Spleen (tissue), 11 donors: ENCODE measurements around the gene CBX1. TPM values are rescaled to one million over a fixed set of nuclear protein-coding genes. Genes with fewer than 3 reads are reported as not detected.

Source experiments
- DNase-seq: peaks from one replicate; pipeline ENCODE4 v3.0.0-alpha.2; 2020
- H3K27ac ChIP-seq, 8 donors: fragments of 200-600 bp; sonication (generic) in 7 of 8; 1 replicate in 4 of 8; 2 replicates in 4 of 8; pipeline versions ENCODE4 v1.5.0 to v1.8.0; 2016 to 2021; ENCODE audit warnings: inconsistent platforms in 4 of 8, mild to moderate bottlenecking in 4 of 8, moderate library complexity in 1 of 8
- H3K27me3 ChIP-seq, 7 donors: fragments of 200-600 bp; sonication (generic) in 6 of 7; replicated peaks in 1 of 7; 1 replicate in 4 of 7; 2 replicates in 3 of 7; pipeline versions ENCODE4 v1.5.0 to v1.8.0; 2016 to 2021; ENCODE audit warnings: inconsistent platforms in 3 of 7, mild to moderate bottlenecking in 1 of 7
- H3K36me3 ChIP-seq, 6 donors: fragments of 200-600 bp; sonication (generic) in 5 of 6; 1 replicate in 4 of 6; 2 replicates in 2 of 6; pipeline versions ENCODE4 v1.5.0 to v1.8.0; 2016 to 2021; ENCODE audit warnings: inconsistent platforms in 2 of 6
- H3K4me1 ChIP-seq, 6 donors: fragments of 200-600 bp; sonication (generic) in 5 of 6; 1 replicate in 3 of 6; 2 replicates in 3 of 6; pipeline versions ENCODE4 v1.5.0 to v1.8.0; 2016 to 2021; ENCODE audit warnings: inconsistent platforms in 3 of 6
- H3K4me3 ChIP-seq, 8 donors: fragments of 200-600 bp; sonication (generic) in 7 of 8; 1 replicate in 4 of 8; 2 replicates in 4 of 8; pipeline versions ENCODE4 v1.5.0 to v1.8.0; 2016 to 2021; ENCODE audit warnings: inconsistent platforms in 4 of 8, mild to moderate bottlenecking in 4 of 8, moderate library complexity in 2 of 8
- H3K9me3 ChIP-seq, 8 donors: fragments of 200-600 bp; sonication (generic) in 7 of 8; 1 replicate in 4 of 8; 2 replicates in 4 of 8; pipeline versions ENCODE4 v1.5.0 to v1.8.0; 2016 to 2021; ENCODE audit warnings: inconsistent platforms in 4 of 8
- POLR2A ChIP-seq, 3 donors: fragments of 450-650 bp; IDR thresholded peaks; one replicate each; pipeline ENCODE4 v1.5.1; 2017; ENCODE audit warnings: antibody characterized with exemption in 3 of 3, mild to moderate bottlenecking in 1 of 3
- POLR2AphosphoS5 ChIP-seq, 3 donors: sonication (generic); formaldehyde crosslinking; IDR thresholded peaks; one replicate each; pipeline ENCODE4 v1.5.1; 2017; ENCODE audit warnings: antibody characterized with exemption in 3 of 3
- WGBS, 5 donors: extraction: QIAGEN DNeasy Blood & Tissue Kit in 3 of 5; methylation state at CpG; one replicate each; pipeline versions ENCODE4 v1.1.5 to v1.1.7; 2013 to 2018; 5-methylcytosine and 5-hydroxymethylcytosine counted together
- intact Hi-C: fragments of 100-400 bp; cut with DNase I; formaldehyde crosslinking; loops from one replicate; pipeline ENCODE4 v1.15.0; 2023; ENCODE audit warnings: low total_unique reads
- polyA plus RNA-seq, 3 donors: library from polyadenylated mRNA; stranded (reverse); fragments of 200-250 nt; gene quantifications; one replicate each; pipeline ENCODE4 v1.2.1, GENCODE V29; 2013
- total RNA-seq, 7 donors: library from RNA; depleted of rRNA in 3 of 7; stranded (reverse); fragments of >200 nt in 3 of 7; fragmentation: NEBNext Ultra II Directional in 4 of 7; extraction: Animal tissue kit (Norgen Biotek cat#: 25700) in 4 of 7; gene quantifications; one replicate each; pipeline versions ENCODE4 v1.1.0 to v1.2.1, GENCODE V29; 2016 to 2021
- TF ChIP-seq, protein P1 (sequence below), 11 experiments: fragments of 200-600 bp in 7 of 11; fragments of 450-650 bp in 4 of 11; sonication (generic) in 4 of 11; IDR thresholded peaks in 8 of 11; conservative IDR thresholded peaks in 3 of 11; 1 replicate in 7 of 11; 2 replicates in 4 of 11; pipeline versions ENCODE4 v1.4.0 to v1.8.0; 2016 to 2021; ENCODE audit warnings: antibody characterized with exemption in 11 of 11, inconsistent platforms in 4 of 11, mild to moderate bottlenecking in 1 of 11
- donor health status: healthy with polysubstance abuse.
- donor health status: DM: no; HTN: no; CAD: no; lungs with moderate emphysema.
- donor health status: DM: no; HTN: no; CAD: no.
- donor health status: Bipolar disorder and iron deficiency.
- donor health status: healthy.
- donor health status: DM: no; HTN: no; CAD: no.
- donor health status: DM: yes; HTN: yes; CAD: no.

Gene CBX1
- total and polyA plus RNA-seq, 10 donors = 19.6 to 36.2 (median 28.6) TPM

DNA sequence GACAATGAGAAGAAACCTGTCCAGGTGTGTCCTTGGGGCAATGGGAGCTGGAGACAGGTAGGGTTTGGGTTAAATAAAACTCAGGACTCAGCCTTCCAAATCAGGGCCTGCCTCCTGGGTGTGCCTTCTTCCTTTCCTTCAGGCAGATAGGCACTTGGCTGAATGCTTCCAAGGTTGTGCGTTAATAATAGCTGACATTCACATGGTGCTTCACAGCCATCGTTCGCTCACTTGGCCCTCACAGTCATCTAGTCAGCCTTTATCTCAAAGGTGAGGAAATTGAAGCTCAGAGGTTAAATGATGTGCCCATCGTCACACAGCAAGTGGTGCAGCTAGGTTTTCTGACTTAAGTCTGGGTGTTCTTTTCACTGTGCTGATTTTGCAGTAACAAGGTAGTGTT, 43.7 kb downstream of the CBX1 start:
- Histone ChIP-seq H3K27ac (peak overlapping the region in 5 of 8 donors; percentile 28 to 97 (median 38)), H3K4me3 (no peak overlapping the region), H3K9me3 (no peaks in the 10 kb centered on the region), H3K27me3 (no peaks in the 10 kb centered on the region), H3K4me1 (peaks cover 29 to 83% (median 61%) of the 10 kb centered on the region in 6 donors), H3K36me3 (peaks cover 5 to 100% (median 64%) of the 10 kb centered on the region in 6 donors)
- intact Hi-C loops = no loop called here
- TF ChIP-seq, protein P1, sequence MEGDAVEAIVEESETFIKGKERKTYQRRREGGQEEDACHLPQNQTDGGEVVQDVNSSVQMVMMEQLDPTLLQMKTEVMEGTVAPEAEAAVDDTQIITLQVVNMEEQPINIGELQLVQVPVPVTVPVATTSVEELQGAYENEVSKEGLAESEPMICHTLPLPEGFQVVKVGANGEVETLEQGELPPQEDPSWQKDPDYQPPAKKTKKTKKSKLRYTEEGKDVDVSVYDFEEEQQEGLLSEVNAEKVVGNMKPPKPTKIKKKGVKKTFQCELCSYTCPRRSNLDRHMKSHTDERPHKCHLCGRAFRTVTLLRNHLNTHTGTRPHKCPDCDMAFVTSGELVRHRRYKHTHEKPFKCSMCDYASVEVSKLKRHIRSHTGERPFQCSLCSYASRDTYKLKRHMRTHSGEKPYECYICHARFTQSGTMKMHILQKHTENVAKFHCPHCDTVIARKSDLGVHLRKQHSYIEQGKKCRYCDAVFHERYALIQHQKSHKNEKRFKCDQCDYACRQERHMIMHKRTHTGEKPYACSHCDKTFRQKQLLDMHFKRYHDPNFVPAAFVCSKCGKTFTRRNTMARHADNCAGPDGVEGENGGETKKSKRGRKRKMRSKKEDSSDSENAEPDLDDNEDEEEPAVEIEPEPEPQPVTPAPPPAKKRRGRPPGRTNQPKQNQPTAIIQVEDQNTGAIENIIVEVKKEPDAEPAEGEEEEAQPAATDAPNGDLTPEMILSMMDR (IDR thresholded peaks at IDR 0.05 in 8 of 11, conservative IDR thresholded peaks at IDR 0.05 in 3 of 11) = no peak
- TF ChIP-seq POLR2A (IDR thresholded peaks at IDR 0.05) (no peak), POLR2AphosphoS5 (IDR thresholded peaks at IDR 0.05) (no peak)
- 56 to 84% (median 74%) methylated on average over 4 of the region's 4 CpGs for WGBS, 5 donors
- DNase-seq = peak; percentile 21

DNA sequence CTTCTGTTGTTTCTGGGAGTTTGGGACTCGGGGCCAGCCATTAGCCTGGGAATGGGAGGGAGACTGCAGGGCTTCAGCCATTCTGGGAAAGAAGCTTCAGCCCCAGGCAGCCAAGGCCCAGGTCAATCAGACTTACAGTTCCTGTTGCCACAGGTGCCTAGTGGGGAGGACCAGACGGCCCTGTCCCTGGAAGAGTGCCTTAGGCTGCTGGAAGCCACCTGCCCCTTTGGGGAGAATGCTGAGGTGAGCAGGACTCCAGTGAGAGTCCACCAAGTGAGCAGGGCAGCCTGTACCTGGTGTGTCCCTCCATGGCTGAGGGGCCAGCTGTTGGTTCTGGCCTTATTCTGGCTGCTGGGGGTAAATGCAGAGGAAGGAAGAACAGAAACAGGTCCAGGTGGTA, 44.4 kb downstream of the CBX1 start:
- H3K27ac ChIP-seq = peak overlapping the region in 6 of 8 donors; percentile 18 to 97 (median 38)
- TF ChIP-seq, protein P1 (IDR thresholded peaks at IDR 0.05 in 8 of 11, conservative IDR thresholded peaks at IDR 0.05 in 3 of 11) = no peak
- TF ChIP-seq POLR2AphosphoS5 (IDR thresholded peaks at IDR 0.05) = peak in 1 of 3 donors; percentile 7
- no peak overlapping the region for H3K4me3 ChIP-seq
- H3K9me3 ChIP-seq = no peaks in the 10 kb centered on the region
- peak; percentile 55 for DNase-seq
- intact Hi-C loops = no loop called here
- no peaks in the 10 kb centered on the region for H3K27me3 ChIP-seq
- 70 to 100% (median 76%) methylated on average over 1 to 2 of the region's 2 CpGs for WGBS, 5 donors
- peaks cover 37 to 91% (median 69%) of the 10 kb centered on the region in 6 donors for H3K4me1 ChIP-seq
- peaks cover 5 to 100% (median 60%) of the 10 kb centered on the region in 6 donors for H3K36me3 ChIP-seq

DNA sequence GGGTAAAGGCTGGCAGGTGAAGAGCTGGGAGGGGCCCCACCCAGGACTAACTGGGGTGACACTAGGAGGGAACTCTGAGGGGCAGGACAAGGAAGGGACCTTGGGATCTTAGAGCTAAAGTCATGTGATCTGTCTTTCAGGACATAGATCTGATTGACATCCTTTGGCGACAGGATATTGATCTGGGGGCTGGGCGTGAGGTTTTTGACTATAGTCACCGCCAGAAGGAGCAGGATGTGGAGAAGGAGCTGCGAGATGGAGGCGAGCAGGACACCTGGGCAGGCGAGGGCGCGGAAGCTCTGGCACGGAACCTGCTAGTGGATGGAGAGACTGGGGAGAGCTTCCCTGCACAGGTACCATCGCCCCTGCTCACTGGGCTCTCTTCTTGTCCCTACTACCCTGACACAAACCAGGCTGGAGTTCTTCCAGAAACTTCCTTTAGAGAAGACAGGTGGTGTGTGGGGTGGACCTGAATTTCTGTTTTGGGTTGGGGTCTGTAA, 45.0 kb downstream of the CBX1 start:
- DNase-seq = peak; percentile 37
- WGBS, 5 donors = 87 to 93% (median 91%) methylated on average over 10 of the region's 10 CpGs
- no peaks in the 10 kb centered on the region for H3K27me3 ChIP-seq
- H3K4me3 ChIP-seq = no peak overlapping the region
- peak overlapping the region in 5 of 8 donors; percentile 38 to 97 (median 94) for H3K27ac ChIP-seq
- peaks cover 5 to 100% (median 59%) of the 10 kb centered on the region in 6 donors for H3K36me3 ChIP-seq
- no peaks in the 10 kb centered on the region for H3K9me3 ChIP-seq
- H3K4me1 ChIP-seq = peaks cover 42 to 97% (median 75%) of the 10 kb centered on the region in 6 donors
- intact Hi-C loops = no loop called here
- no peak for TF ChIP-seq POLR2A (IDR thresholded peaks at IDR 0.05)
- peak in 2 of 3 donors; percentile 19 to 25 for TF ChIP-seq POLR2AphosphoS5 (IDR thresholded peaks at IDR 0.05)
- TF ChIP-seq, protein P1 (IDR thresholded peaks at IDR 0.05 in 8 of 11, conservative IDR thresholded peaks at IDR 0.05 in 3 of 11) = no peak

DNA sequence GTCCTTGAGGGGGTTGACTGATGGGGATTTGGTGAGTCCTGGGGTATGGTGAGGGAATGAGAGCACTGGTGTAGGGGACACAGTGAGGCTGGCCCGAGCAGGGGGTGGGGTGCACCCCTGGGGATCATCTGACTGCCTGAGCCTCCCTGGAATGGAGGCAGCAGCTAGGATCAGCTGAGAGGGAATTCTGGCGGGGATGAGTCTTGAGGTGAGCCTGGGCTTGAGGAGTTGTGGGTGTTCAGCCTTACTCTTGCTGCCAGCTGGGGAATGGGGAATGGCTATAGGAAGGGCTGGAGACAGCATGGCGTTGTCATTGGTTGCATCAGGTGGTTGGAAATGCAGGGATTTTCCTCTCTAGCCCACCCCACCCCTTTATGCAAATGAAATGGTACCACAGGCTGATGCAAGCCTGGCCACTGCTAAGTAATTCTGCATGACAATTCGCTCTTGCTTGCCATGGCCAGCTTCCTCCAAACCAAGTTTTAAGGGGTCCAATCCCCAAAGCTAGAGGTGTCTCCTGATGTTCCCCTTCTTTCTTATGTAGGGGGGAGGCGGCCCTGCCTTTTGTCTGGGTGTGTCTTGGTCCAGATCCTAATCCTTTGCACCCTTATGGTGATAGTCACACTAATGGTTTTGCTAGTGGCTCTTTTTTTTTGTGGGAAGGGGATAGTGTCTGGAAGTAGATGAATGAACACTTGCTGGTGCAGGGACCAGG, 45.6 kb downstream of the CBX1 start:
- intact Hi-C loops = no loop called here
- peaks cover 5 to 100% (median 61%) of the 10 kb centered on the region in 6 donors for H3K36me3 ChIP-seq
- H3K4me3 ChIP-seq = peak overlapping the region in 4 of 8 donors; percentile 36 to 98 (median 54)
- 62 to 71% (median 64%) methylated on average over 5 of the region's 5 CpGs for WGBS, 5 donors
- DNase-seq = peak; percentile 34
- peak overlapping the region in 5 of 8 donors; percentile 38 to 97 (median 94) for H3K27ac ChIP-seq
- H3K27me3 ChIP-seq = no peaks in the 10 kb centered on the region
- peaks cover 46 to 100% (median 80%) of the 10 kb centered on the region in 6 donors for H3K4me1 ChIP-seq
- H3K9me3 ChIP-seq = no peaks in the 10 kb centered on the region
- TF ChIP-seq, protein P1 (IDR thresholded peaks at IDR 0.05 in 8 of 11, conservative IDR thresholded peaks at IDR 0.05 in 3 of 11) = no peak
- TF ChIP-seq POLR2AphosphoS5 (IDR thresholded peaks at IDR 0.05) = peak in 1 of 3 donors; percentile 5
